Measurements from ENCODE around the gene KLHDC3.

DNA sequence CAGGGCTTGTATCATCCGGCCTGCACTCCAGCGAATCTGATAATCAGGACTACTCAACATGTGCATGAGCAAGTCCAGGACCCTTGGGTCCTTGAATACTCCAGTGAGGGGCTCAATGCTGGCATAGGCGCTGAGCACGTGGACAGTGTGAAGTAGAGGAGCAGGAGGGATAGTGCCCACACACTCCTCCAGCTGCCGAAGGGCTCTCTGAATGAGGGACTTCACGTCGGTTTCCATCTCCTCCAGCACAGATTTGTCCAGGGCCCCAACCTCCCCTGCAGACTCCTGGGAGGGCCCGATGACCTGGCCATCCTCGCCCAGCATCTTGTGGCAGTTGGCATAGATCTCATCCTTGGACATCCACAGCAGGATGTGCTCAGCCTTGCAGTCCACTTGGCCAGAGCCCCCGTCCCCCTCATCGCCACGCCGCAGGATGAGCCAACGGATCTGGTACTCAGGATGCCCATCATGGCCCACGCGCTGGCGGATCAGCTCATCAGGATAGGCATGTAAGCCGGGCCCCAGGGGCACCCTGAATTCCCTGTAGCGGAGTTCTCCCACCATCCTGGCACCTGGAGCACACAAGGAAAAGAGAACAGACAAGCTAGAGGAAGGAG is 38.3 kb downstream of the KLHDC3 start:
- TF ChIP-seq, protein P1, sequence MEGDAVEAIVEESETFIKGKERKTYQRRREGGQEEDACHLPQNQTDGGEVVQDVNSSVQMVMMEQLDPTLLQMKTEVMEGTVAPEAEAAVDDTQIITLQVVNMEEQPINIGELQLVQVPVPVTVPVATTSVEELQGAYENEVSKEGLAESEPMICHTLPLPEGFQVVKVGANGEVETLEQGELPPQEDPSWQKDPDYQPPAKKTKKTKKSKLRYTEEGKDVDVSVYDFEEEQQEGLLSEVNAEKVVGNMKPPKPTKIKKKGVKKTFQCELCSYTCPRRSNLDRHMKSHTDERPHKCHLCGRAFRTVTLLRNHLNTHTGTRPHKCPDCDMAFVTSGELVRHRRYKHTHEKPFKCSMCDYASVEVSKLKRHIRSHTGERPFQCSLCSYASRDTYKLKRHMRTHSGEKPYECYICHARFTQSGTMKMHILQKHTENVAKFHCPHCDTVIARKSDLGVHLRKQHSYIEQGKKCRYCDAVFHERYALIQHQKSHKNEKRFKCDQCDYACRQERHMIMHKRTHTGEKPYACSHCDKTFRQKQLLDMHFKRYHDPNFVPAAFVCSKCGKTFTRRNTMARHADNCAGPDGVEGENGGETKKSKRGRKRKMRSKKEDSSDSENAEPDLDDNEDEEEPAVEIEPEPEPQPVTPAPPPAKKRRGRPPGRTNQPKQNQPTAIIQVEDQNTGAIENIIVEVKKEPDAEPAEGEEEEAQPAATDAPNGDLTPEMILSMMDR (IDR thresholded peaks at IDR 0.05): no peak
- no peak for TF ChIP-seq POLR2A (IDR thresholded peaks at IDR 0.05)

All from right lobe of liver (tissue), 4 donors.